GM12878 (cell line): Measurements from ENCODE around the gene ERCC5. TPM values are rescaled to one million over a fixed set of nuclear protein-coding genes. Genes with fewer than 3 reads are reported as not detected.
A peak's percentile ranks its signal among the peaks of the same experiment; 100 is the strongest.

Experiments
- BACH1 ChIP-seq: fragments of 450-650 bp; IDR thresholded peaks from 2 replicates; pipeline ENCODE4 v1.6.1; 2017; ENCODE audit warnings: mild to moderate bottlenecking, borderline replicate concordance
- BCL11A ChIP-seq: IDR thresholded peaks from 2 replicates; pipeline ENCODE4 v1.6.1; 2011; ENCODE audit warnings: low read depth, low read length
- BCL3 ChIP-seq: IDR thresholded peaks from 2 replicates; pipeline ENCODE4 v1.6.1; 2011; ENCODE audit warnings: borderline replicate concordance, low read depth, mild to moderate bottlenecking, moderate library complexity, low read length; ENCODE audit not compliant: insufficient read depth, poor library complexity, severe bottlenecking
- CBX3 ChIP-seq: fragments of 200-600 bp; sonication (generic); IDR thresholded peaks from 2 replicates; pipeline ENCODE4 v1.6.1; 2016; ENCODE audit warnings: low read depth, borderline replicate concordance
- DPF2 ChIP-seq: fragments of 450-650 bp; IDR thresholded peaks from 2 replicates; pipeline ENCODE4 v1.6.1; 2017; ENCODE audit warnings: mild to moderate bottlenecking
- EED ChIP-seq: sonication (generic); IDR thresholded peaks from 2 replicates; pipeline ENCODE4 v1.6.1; 2016; ENCODE audit warnings: antibody characterized with exemption, low read depth
- ELK1 ChIP-seq: IDR thresholded peaks from 2 replicates; pipeline ENCODE4 v1.6.1; 2012; ENCODE audit warnings: low read depth, low read length, improper control_type of control experiment
- ETV6 ChIP-seq, 2 experiments: fragments of 450-650 bp in 1 of 2; IDR thresholded peaks in 1 of 2; conservative IDR thresholded peaks in 1 of 2; 2 replicates each; pipeline ENCODE4 v1.6.1; 2014; ENCODE audit warnings: antibody characterized with exemption in 1 of 2, borderline replicate concordance in 1 of 2, low read depth in 1 of 2, mild to moderate bottlenecking in 1 of 2, moderate library complexity in 1 of 2
- FOS ChIP-seq: IDR thresholded peaks from 3 replicates; pipeline ENCODE4 v1.6.1; 2011; ENCODE audit warnings: borderline replicate concordance; ENCODE audit not compliant: insufficient read length; ENCODE audit errors: extremely low read depth
- GATAD2B ChIP-seq: fragments of 450-650 bp; conservative IDR thresholded peaks from 2 replicates; pipeline ENCODE4 v1.6.1; 2017; ENCODE audit warnings: low read depth, mild to moderate bottlenecking, moderate library complexity
- JUNB ChIP-seq: IDR thresholded peaks from 2 replicates; pipeline ENCODE4 v1.6.1; 2016; ENCODE audit warnings: antibody characterized with exemption, mild to moderate bottlenecking
- JUND ChIP-seq: IDR thresholded peaks from 2 replicates; pipeline ENCODE4 v1.6.1; 2012; ENCODE audit warnings: low read depth, mild to moderate bottlenecking, low read length, improper control_type of control experiment, moderate library complexity
- KAT2A ChIP-seq: conservative IDR thresholded peaks from 2 replicates; pipeline ENCODE4 v1.6.1; 2011; ENCODE audit warnings: low read depth, low read length; ENCODE audit not compliant: control insufficient read depth
- MAX ChIP-seq: IDR thresholded peaks from 2 replicates; pipeline ENCODE4 v1.6.1; 2012; ENCODE audit warnings: low read depth, low read length, improper control_type of control experiment
- MTA3 ChIP-seq: IDR thresholded peaks from 2 replicates; pipeline ENCODE4 v1.6.1; 2012; ENCODE audit warnings: low read length, inconsistent platforms, borderline replicate concordance
- NBN ChIP-seq: fragments of 450-650 bp; IDR thresholded peaks from 2 replicates; pipeline ENCODE4 v1.6.1; 2016
- NR2C1 ChIP-seq: fragments of 450-650 bp; IDR thresholded peaks from 2 replicates; pipeline ENCODE4 v1.6.1; 2017; ENCODE audit warnings: antibody characterized with exemption, mild to moderate bottlenecking, moderate library complexity
- PAX5 ChIP-seq: IDR thresholded peaks from 2 replicates; pipeline ENCODE4 v1.6.1; 2011; ENCODE audit warnings: low read depth, low read length, borderline replicate concordance
- RELA ChIP-seq: fragments of 450-650 bp; IDR thresholded peaks from 2 replicates; pipeline ENCODE4 v1.8.0; 2014; ENCODE audit warnings: borderline replicate concordance; ENCODE audit not compliant: partially characterized antibody
- SMC3 ChIP-seq: IDR thresholded peaks from 2 replicates; pipeline ENCODE4 v1.6.1; 2011; ENCODE audit warnings: low read length, improper control_type of control experiment, borderline replicate concordance
- SUZ12 ChIP-seq: fragments of 200-600 bp; sonication (generic); IDR thresholded peaks from one replicate; pipeline ENCODE4 v1.6.1; 2018; ENCODE audit warnings: antibody characterized with exemption, mild to moderate bottlenecking; ENCODE audit not compliant: unreplicated experiment
- TAF1 ChIP-seq: IDR thresholded peaks from 2 replicates; pipeline ENCODE4 v1.6.1; 2011; ENCODE audit warnings: mild to moderate bottlenecking, low read depth, low read length, borderline replicate concordance
- WRNIP1 ChIP-seq: IDR thresholded peaks from 2 replicates; pipeline ENCODE4 v1.6.1; 2011; ENCODE audit warnings: low read depth, low read length, improper control_type of control experiment, borderline replicate concordance
- YY1 ChIP-seq: IDR thresholded peaks from 2 replicates; pipeline ENCODE4 v1.6.1; 2011; ENCODE audit warnings: low read depth, mild to moderate bottlenecking, low read length
- ZBED1 ChIP-seq: IDR thresholded peaks from 2 replicates; pipeline ENCODE4 v1.6.1; 2016; ENCODE audit warnings: borderline replicate concordance
- ZBTB33 ChIP-seq: fragments of 450-650 bp; IDR thresholded peaks from 2 replicates; pipeline ENCODE4 v1.6.1; 2017; ENCODE audit warnings: mild to moderate bottlenecking
- polyA plus RNA-seq, 11 experiments: library from polyadenylated mRNA; depleted of rRNA in 4 of 11; unstranded in 6 of 11; stranded (reverse) in 5 of 11; fragments of >200 nt; fragmentation: Nextera tagmentation in 4 of 11; fragmentation: Illumina TruSeq in 1 of 11; extraction: Ambion mirVana in 4 of 11; extraction: Trizol in 1 of 11; gene quantifications; 1 replicate in 1 of 11; 2 replicates in 10 of 11; pipeline versions ENCODE4 v1.2.1 to v1.2.3, GENCODE V29; 2011 to 2016; ENCODE audit warnings: inconsistent platforms in 2 of 11, missing spikeins in 2 of 11, low read depth in 1 of 11
- total RNA-seq, 4 experiments: library from RNA; depleted of rRNA in 3 of 4; stranded (reverse); fragments of >200 nt in 3 of 4; fragmentation: Illumina TruSeq in 1 of 4; extraction: Trizol in 1 of 4; gene quantifications; 2 replicates each; pipeline versions ENCODE4 v1.2.1 to v1.2.3, GENCODE V29; 2013 to 2021

ERCC5 gene
- total and polyA plus RNA-seq, 10 of the 15 experiments (the other 5 are each of a cell fraction or from before 2014, with no cell fraction given): 11.7 to 59.2 (median 41.6) TPM

GRCh38 chr13:102845630-102846260, at the start of gene ERCC5 (continued):
- TF ChIP-seq ZBTB33 (no peak), ELK1 (peak; percentile 96), YY1 (peak; percentile 87), ETV6 (conservative IDR thresholded peaks at IDR 0.05 in 1 of 2, IDR thresholded peaks at IDR 0.05 in 1 of 2; ENCODE audit: borderline replicate concordance in 1 of 2, low read depth in 1 of 2) (no peak; a peak in 1 of 4 replicates), MAX (0 out of 2 replicates have a peak, but pooled peaks have one; percentile 22), PAX5 (no peak), EED (no peak), KAT2A (no peak), TAF1 (peak; percentile 70), DPF2 (no peak), BCL3 (peak; percentile 35), BCL11A (0 out of 2 replicates have a peak, but pooled peaks have one; percentile 2), SUZ12 (no peak), WRNIP1 (0 out of 2 replicates have a peak, but pooled peaks have one; percentile 77), SMC3 (no peak), ZBED1 (0 out of 2 replicates have a peak, but pooled peaks have one; percentile 31), JUND (peak; percentile 11; the same call in 1 of the 2 replicates), FOS (no peak), RELA (peak; percentile 85), JUNB (no peak), NR2C1 (peak; percentile 77), GATAD2B (peak; percentile 81), BACH1 (peak; percentile 57; the same call in 1 of the 2 replicates), MTA3 (peak; percentile 69; the same call in 1 of the 2 replicates), NBN (peak; percentile 99), CBX3 (no peak)
